Thyroid gland (tissue), 4 donors: ENCODE measurements around the gene CCDC158.

Experiments
- CTCF ChIP-seq, 6 experiments: fragments of 200-600 bp in 3 of 6; fragments of 450-650 bp in 3 of 6; sonication (generic) in 3 of 6; IDR thresholded peaks; one replicate each; pipeline ENCODE4 v1.5.1; 2016 to 2019; ENCODE audit warnings: antibody characterized with exemption in 6 of 6, mild to moderate bottlenecking in 2 of 6, inconsistent platforms in 1 of 6, moderate library complexity in 1 of 6
- POLR2A ChIP-seq, 2 donors: fragments of 450-650 bp; IDR thresholded peaks; one replicate each; pipeline ENCODE4 v1.6.1; 2017; ENCODE audit warnings: antibody characterized with exemption in 2 of 2, mild to moderate bottlenecking in 2 of 2, moderate library complexity in 1 of 2

- TF ChIP-seq CTCF (IDR thresholded peaks at IDR 0.05) = no peak
- TF ChIP-seq POLR2A (IDR thresholded peaks at IDR 0.05) = no peak
Measured at GRCh38 chr4:76365636-76366035, 55.3 kb downstream of the CCDC158 start.
